NCI-H446 treated with DMSO at 0.1 percent for 48 hours (cell line): ENCODE results near the gene TBXAS1.
"Not testable (repeated sequence)": the region's sequence is repeated elsewhere in the genome, so short reads cannot be mapped to it uniquely, and the experiment has no call there.

Experiments
- DNase-seq: peaks from one replicate; lab custom pipeline; 2025; lab: John Stamatoyannopoulos, UW

The TBXAS1 gene

DNA sequence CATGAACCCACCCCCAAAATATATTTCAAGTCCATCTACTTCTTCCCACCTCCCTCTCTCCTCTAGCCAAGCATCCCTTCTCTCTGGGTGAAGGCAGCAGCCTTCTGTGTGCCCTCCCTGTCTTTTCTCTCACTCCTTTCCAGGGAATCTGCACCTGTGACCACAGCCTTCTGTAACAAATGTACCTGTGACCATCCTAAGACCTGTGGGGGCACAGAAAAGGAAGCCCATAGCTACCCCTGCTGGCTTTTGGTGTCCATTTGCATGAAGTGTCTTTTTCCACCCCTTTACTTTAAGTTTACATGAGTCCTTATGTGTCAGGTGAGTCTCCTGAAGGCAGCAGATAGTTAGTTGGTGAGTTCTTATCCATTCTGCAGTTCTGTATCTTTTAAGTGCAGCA lies 2.0 kb upstream of the TBXAS1 start:
- no peak for DNase-seq

GRCh38 chr7:139828446-139828845 lies 618 bp upstream of the TBXAS1 start:
- no peak for DNase-seq

DNA sequence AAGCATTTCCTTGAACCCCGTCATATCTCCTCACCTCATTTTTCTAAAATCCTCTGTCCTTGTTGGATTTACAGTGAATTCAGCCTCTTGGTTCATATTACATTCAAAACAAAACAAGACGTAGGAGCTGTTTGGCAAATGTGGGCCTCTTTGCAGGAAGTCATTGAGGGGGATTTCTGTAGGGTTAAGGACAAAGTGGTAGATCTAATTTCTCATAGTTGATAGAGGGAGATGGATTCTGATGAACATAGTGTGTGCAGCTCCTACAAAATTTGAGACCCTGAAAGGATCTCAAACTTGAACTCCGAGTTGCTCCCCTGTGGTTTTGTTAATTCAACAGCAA lies 682 bp downstream of the TBXAS1 start:
- no peak for DNase-seq

DNA sequence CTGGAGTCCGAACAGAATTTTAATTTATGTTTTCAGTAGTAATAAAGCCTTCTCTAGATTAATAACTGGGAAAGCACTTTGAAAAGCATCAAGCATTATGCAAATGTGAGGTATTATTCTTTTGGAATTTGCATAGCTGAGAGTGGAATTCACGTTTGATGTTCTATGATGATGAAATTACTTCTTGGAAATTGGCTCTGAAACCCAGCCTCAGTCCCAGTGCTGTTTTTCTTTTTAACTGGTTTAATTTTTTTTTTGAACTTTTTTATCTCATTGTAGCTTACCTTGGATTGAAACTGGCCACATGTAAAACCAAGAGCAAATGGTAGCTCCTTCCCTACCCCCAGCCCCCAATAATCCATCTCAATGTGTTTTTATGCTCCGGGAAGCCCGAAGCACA lies 1.2 kb downstream of the TBXAS1 start:
- no peak for DNase-seq

- no peak for DNase-seq
Measured at GRCh38 chr7:139830782-139831501, 1.9 kb downstream of the TBXAS1 start.

DNA sequence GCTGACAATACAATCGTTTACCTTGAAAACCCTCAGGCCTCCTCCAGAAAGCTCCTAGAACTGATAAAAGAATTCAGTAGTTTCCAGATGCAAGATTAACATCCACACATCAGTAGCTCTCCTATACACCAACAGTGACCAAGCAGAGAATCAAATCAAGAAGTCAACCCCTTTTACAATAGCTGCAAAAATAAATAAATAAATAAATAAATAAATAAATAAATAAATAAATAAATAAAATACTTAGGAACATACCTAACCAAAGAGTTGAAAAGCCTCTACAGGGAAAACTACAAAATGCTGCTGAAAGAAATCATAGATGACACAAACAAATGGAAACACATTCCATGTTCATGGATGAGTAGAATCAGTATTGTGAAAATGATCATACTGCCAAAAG lies 6.8 kb downstream of the TBXAS1 start:
- not testable (repeated sequence) for DNase-seq

DNA sequence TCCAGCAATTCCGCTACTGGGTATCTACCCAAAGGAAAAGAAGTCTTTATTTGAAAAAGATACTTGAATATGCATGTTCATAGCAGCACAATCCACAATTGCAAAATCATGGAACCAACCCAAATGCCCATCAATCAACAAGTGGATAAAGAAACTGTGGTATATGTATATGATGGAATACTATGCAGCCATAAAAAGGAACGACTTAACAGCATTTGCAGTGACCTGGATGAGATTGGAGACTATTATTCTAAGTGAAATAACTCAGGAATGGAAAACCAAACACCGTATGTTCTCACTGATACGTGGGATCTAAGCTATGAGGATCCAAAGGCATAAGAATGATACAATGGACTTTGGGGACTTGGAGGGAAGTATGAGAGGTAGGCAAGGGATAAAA lies 8.2 kb downstream of the TBXAS1 start:
- DNase-seq, result not testable (repeated sequence)

DNA sequence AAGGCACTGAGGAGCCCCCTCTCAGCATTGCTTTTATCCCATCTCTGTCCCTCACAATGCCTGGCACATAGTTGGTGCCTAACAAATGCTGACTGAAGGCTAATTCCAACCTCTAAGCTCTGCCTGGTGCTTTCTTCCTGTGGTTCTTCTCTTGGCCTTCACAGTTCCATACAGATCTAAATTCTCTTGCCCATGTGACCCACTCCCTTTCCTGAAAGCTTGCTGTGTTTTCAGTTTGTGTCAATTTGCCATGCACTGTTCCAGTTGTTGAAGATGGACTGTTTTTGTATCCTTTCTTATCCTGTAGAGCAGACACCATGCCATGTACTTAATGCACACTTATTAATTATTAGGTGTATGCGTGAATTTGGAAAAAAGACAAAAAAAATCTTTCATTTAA lies 9.2 kb downstream of the TBXAS1 start:
- DNase-seq, result no peak

DNA sequence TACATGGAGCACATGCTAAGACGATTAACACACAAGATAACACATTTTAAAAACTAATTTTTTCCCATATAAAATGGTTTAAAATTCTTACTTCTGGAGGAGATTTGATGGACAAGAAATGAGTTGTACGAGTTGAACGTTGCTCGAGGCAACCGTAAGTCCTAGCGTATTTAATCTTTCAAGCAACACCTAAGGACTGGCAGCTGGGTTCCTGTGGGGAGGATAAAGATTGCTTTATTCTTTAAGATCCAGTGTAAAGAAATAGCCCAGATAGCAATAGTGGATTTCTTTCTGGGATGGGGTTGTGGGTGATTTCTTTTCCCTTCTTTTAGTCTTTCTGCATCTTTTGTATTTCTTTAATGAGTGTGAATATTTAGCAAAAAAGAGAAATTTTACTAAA lies 9.8 kb downstream of the TBXAS1 start:
- DNase-seq, result no peak

GRCh38 chr7:139840776-139841175 lies 11.7 kb downstream of the TBXAS1 start:
- no peak for DNase-seq

DNA sequence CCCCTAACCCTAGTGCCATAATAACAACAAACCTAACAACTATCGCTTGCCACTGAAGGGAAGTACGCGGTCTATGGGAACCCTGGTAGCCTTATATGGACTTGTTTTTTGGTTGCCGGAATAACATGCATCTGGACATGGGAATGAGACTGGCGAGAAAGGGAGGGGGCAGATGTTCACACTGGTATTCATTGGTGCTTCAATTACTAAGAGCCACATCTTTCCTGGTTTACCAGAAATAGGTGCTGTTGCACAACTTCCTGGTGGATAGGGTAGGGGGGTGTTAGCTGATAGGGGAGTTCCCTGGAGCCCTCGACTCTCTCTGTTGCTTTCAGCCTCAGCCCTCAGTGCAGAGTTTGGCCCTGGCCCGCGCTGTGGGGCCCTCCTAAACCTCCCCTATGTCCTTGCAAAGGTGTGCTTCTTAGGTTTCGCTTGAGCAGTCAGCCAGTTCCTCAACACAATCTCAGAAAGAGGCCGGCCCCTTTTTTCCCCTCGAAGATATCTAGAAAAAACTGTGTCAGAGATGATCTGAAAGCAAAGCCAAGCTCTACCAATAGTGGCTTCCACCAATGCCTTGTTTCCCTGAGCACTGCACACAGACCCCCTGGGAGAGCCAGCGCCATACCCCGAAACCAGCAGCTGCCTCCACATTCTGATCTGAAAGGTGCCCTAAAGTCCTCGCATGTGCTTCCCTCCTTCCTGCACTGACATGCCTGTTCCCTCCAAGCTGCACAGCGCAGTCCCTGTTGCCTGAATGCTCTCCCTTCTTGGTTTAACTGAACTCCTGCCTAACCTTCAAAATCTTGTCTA lies 13.5 kb downstream of the TBXAS1 start:
- DNase-seq, result no peak

- not testable (repeated sequence) for DNase-seq
Measured at GRCh38 chr7:139843211-139843537, 14.1 kb downstream of the TBXAS1 start.

- no peak for DNase-seq
Measured at GRCh38 chr7:139844779-139845442, 15.8 kb downstream of the TBXAS1 start.

GRCh38 chr7:139845443-139845805 lies 16.4 kb downstream of the TBXAS1 start:
- no peak for DNase-seq

- DNase-seq, result no peak
Measured at GRCh38 chr7:139846297-139846696, 17.2 kb downstream of the TBXAS1 start.

DNA sequence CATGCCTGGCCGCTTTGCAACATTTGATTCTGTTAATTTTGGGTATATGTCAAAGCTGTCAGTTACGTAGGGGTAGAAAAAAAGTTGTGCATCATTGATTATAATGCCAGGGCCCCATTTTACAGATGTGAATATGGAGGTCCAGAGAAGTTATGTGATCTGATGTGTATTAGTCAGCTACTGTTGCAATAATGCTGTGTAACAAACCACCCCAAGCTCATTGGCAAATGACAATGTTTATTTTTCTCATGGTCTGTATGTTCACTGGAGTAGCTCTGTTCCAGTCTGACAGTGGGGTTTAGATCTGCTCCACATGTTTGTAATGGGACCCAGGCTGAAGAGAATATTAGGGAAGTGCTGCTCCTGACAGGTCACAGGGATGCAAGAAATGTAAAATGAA lies 19.2 kb downstream of the TBXAS1 start:
- no peak for DNase-seq

DNA sequence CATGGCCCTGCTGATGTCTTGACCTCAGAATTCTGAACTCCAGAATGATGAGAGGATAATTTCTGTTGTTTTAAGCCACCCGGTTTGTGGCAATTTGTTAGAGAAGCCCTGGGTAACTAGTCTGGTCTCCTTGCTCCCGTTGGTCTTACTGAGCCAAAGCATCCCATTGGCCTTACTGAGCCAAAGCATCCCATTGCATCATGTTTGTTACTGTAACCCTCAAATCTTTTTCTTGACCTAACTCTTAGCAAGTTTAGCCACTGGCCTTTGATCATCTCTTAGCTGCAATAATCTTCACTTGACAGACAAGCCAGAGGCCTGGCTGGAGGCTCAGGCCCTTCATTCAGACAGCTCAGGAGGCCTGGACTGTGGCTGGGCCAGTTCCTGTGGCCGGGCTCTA lies 21.8 kb downstream of the TBXAS1 start:
- no peak for DNase-seq

GRCh38 chr7:139851770-139852481 lies 22.9 kb downstream of the TBXAS1 start:
- no peak for DNase-seq

GRCh38 chr7:139852482-139852845 lies 23.4 kb downstream of the TBXAS1 start:
- no peak for DNase-seq

- no peak for DNase-seq
Measured at GRCh38 chr7:139853506-139854123, 24.6 kb downstream of the TBXAS1 start.

- DNase-seq, result no peak
Measured at GRCh38 chr7:139854124-139854511, 25.1 kb downstream of the TBXAS1 start.

DNA sequence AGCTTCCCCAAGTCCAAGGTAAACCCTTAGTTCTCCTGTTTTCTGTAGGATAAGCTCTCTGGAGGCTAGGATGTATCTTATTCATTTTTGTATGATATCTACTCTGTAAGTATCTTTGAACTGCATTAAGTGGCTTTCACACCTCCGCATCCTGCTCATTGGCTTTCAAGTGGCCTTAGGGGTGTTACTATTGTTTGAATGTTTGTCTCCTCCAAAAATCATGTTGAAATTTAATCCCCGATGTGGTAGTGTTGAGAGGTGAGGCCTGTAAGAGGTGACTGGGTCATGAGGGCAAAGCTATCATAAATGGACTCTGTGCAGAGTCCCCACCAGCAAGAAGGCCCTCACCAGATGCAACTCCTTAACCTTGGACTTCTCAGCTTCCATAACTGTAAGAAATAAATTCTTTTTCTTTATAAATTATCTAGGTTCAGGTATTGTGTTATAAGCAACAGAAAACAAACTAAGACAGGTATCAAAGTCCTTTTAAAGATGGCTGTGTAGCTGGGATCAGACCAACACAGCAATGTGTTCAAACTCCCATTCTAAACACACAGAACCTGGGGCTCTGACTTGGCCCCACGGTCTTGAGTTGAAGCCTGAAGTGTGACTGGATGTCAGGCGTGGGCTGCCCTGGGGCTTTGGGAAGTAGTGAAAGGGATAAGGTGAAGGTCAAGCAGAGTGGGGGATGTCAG lies 25.9 kb downstream of the TBXAS1 start:
- no peak for DNase-seq
